GM12878 (cell line): ENCODE measurements around the gene TJAP1. TPM values are rescaled to one million over a fixed set of nuclear protein-coding genes. Genes with fewer than 3 reads are reported as not detected.

ENCODE experiments used
- BMI1 ChIP-seq: fragments of 450-650 bp; IDR thresholded peaks from 2 replicates; pipeline ENCODE4 v1.6.1; 2016; ENCODE audit warnings: mild to moderate bottlenecking, moderate library complexity, borderline replicate concordance
- BRCA1 ChIP-seq: IDR thresholded peaks from 2 replicates; pipeline ENCODE4 v1.6.1; 2011; ENCODE audit warnings: low read depth, low read length, improper control_type of control experiment
- GABPA ChIP-seq: IDR thresholded peaks from 2 replicates; pipeline ENCODE4 v1.6.1; 2014; ENCODE audit warnings: antibody characterized with exemption, low read depth, mild to moderate bottlenecking, inconsistent platforms
- HCFC1 ChIP-seq: fragments of 150-350 bp; IDR thresholded peaks from 2 replicates; pipeline ENCODE4 v1.6.1; 2014; ENCODE audit warnings: low read length
- MEF2B ChIP-seq: fragments of 450-650 bp; IDR thresholded peaks from 2 replicates; pipeline ENCODE4 v1.6.1; 2018; ENCODE audit warnings: mild to moderate bottlenecking, moderate library complexity; ENCODE audit not compliant: partially characterized antibody, poor library complexity, severe bottlenecking
- NR2C1 ChIP-seq: fragments of 450-650 bp; IDR thresholded peaks from 2 replicates; pipeline ENCODE4 v1.6.1; 2017; ENCODE audit warnings: antibody characterized with exemption, mild to moderate bottlenecking, moderate library complexity
- PAX8 ChIP-seq: fragments of 450-650 bp; IDR thresholded peaks from 2 replicates; pipeline ENCODE4 v1.6.1; 2017; ENCODE audit warnings: mild to moderate bottlenecking, moderate library complexity
- POLR2AphosphoS5 ChIP-seq: IDR thresholded peaks from 2 replicates; pipeline ENCODE4 v1.6.1; 2011; ENCODE audit warnings: mild to moderate bottlenecking, low read length, inconsistent platforms
- RELA ChIP-seq: fragments of 450-650 bp; IDR thresholded peaks from 2 replicates; pipeline ENCODE4 v1.8.0; 2014; ENCODE audit warnings: borderline replicate concordance; ENCODE audit not compliant: partially characterized antibody
- RFX5 ChIP-seq: IDR thresholded peaks from 2 replicates; pipeline ENCODE4 v1.6.1; 2011; ENCODE audit warnings: low read depth, low read length, improper control_type of control experiment
- RUNX3 ChIP-seq: IDR thresholded peaks from 2 replicates; pipeline ENCODE4 v1.6.1; 2012; ENCODE audit warnings: low read length, inconsistent platforms
- SP1 ChIP-seq: IDR thresholded peaks from one replicate; pipeline ENCODE4 v1.6.1; 2011; ENCODE audit warnings: low read depth, low read length
- SRF ChIP-seq, 2 experiments: IDR thresholded peaks; 2 replicates each; pipeline ENCODE4 v1.6.1; 2011; ENCODE audit warnings: low read depth in 2 of 2, low read length in 2 of 2, mild to moderate bottlenecking in 1 of 2, moderate library complexity in 1 of 2
- STAT1 ChIP-seq: fragments of 450-650 bp; conservative IDR thresholded peaks from 2 replicates; pipeline ENCODE4 v1.6.1; 2014; ENCODE audit warnings: antibody characterized with exemption, mild to moderate bottlenecking
- TARDBP ChIP-seq: IDR thresholded peaks from 2 replicates; pipeline ENCODE4 v1.6.1; 2016; ENCODE audit warnings: borderline replicate concordance
- TBL1XR1 ChIP-seq: IDR thresholded peaks from 2 replicates; pipeline ENCODE4 v1.6.1; 2012; ENCODE audit warnings: low read depth, low read length, improper control_type of control experiment
- TCF12 ChIP-seq: IDR thresholded peaks from 2 replicates; pipeline ENCODE4 v1.6.1; 2011; ENCODE audit warnings: low read depth, mild to moderate bottlenecking, low read length
- ZNF24 ChIP-seq: fragments of 450-650 bp; IDR thresholded peaks from 2 replicates; pipeline ENCODE4 v1.6.1; 2017; ENCODE audit warnings: antibody characterized with exemption, mild to moderate bottlenecking
- polyA plus RNA-seq, 11 experiments: library from polyadenylated mRNA; depleted of rRNA in 4 of 11; unstranded in 6 of 11; stranded (reverse) in 5 of 11; fragments of >200 nt; fragmentation: Nextera tagmentation in 4 of 11; fragmentation: Illumina TruSeq in 1 of 11; extraction: Ambion mirVana in 4 of 11; extraction: Trizol in 1 of 11; gene quantifications; 1 replicate in 1 of 11; 2 replicates in 10 of 11; pipeline versions ENCODE4 v1.2.1 to v1.2.3, GENCODE V29; 2011 to 2016; ENCODE audit warnings: inconsistent platforms in 2 of 11, missing spikeins in 2 of 11, low read depth in 1 of 11
- total RNA-seq, 4 experiments: library from RNA; depleted of rRNA in 3 of 4; stranded (reverse); fragments of >200 nt in 3 of 4; fragmentation: Illumina TruSeq in 1 of 4; extraction: Trizol in 1 of 4; gene quantifications; 2 replicates each; pipeline versions ENCODE4 v1.2.1 to v1.2.3, GENCODE V29; 2013 to 2021
- TF ChIP-seq, protein P1 (sequence below): fragments of 450-650 bp; IDR thresholded peaks from 2 replicates; pipeline ENCODE4 v1.6.1; 2017; ENCODE audit warnings: low read depth, mild to moderate bottlenecking, moderate library complexity
- TF ChIP-seq, protein P2 (sequence below): fragments of 450-650 bp; conservative IDR thresholded peaks from 2 replicates; pipeline ENCODE4 v1.6.1; 2017; ENCODE audit warnings: mild to moderate bottlenecking, moderate library complexity
- TF ChIP-seq, protein P3 (sequence below): fragments of 150-350 bp; IDR thresholded peaks from 2 replicates; pipeline ENCODE4 v1.6.1; 2016; ENCODE audit warnings: low read depth, low read length
- TF ChIP-seq, protein P4 (sequence below): IDR thresholded peaks from 2 replicates; pipeline ENCODE4 v1.6.1; 2012; ENCODE audit warnings: low read depth, low read length, improper control_type of control experiment
- TF ChIP-seq, protein P5 (sequence below): fragments of 450-650 bp; IDR thresholded peaks from 2 replicates; pipeline ENCODE4 v1.6.1; 2016; ENCODE audit warnings: mild to moderate bottlenecking

Gene TJAP1
- total and polyA plus RNA-seq, 10 of the 15 experiments (the other 5 are each of a cell fraction or from before 2014, with no cell fraction given): 0.11 to 22.6 (median 12.8) TPM

DNA sequence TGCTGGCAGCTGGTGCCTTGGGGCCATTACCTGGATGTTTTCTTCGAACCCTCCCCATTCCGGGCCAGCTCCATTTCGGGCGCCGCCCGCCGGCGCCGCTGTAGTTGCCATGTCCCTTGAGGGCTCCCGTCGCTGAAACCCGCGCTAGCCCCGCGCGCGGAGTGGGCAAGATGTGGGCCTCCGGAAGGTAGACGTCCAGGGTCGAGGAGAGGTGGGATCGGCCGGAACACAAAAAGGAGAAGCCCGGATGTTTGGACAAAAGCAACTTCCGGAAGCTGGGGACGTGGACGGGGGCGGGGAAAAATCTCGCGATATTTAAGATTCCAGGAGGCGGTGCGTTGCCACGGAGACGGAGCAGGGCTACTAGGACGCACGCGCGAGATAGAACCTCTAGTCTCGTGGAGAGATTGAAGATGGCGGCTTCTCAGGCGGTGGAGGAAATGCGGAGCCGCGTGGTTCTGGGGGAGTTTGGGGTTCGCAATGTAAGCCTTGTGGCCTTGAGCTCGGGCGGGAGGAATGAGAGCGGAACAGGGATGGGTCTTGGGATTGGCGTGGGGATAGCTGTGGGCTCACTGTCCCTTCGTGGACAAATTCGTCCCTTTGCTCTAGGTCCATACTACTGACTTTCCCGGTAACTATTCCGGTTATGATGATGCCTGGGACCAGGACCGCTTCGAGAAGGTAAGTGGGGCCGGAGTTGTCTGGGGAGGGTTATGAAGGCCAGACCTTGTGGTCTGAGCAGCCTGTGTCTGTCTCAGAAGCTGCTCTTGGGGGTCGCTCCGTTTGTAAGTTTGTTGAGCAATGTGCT is 39.5 kb downstream of the TJAP1 start, which contains the start of the genes POLR1C and YIPF3 (continued):
- TF ChIP-seq HCFC1 (peak; percentile 59), PAX8 (no peak), TCF12 (peak; percentile 50; the same call in 1 of the 2 replicates), BMI1 (peak; percentile 98), MEF2B (peak; percentile 60), NR2C1 (no peak), TARDBP (0 out of 2 replicates have a peak, but pooled peaks have one; percentile 20), RFX5 (0 out of 2 replicates have a peak, but pooled peaks have one; percentile 31), GABPA (peak; percentile 97), ZNF24 (no peak), TBL1XR1 (peak; percentile 77; the same call in 1 of the 2 replicates), SRF (IDR thresholded peaks at IDR 0.05; ENCODE audit: low read depth in 2 of 2, low read length in 2 of 2) (peak in 1 of 2 experiments; percentile 76; a peak in 2 of 4 replicates), RELA (no peak), BRCA1 (peak; percentile 82), SP1 (peak; percentile 7), RUNX3 (peak; percentile 21; the same call in 1 of the 2 replicates), POLR2AphosphoS5 (peak; percentile 97), STAT1 (0 out of 2 replicates have a peak, but pooled peaks have one; percentile 88)
- TF ChIP-seq, protein P1, sequence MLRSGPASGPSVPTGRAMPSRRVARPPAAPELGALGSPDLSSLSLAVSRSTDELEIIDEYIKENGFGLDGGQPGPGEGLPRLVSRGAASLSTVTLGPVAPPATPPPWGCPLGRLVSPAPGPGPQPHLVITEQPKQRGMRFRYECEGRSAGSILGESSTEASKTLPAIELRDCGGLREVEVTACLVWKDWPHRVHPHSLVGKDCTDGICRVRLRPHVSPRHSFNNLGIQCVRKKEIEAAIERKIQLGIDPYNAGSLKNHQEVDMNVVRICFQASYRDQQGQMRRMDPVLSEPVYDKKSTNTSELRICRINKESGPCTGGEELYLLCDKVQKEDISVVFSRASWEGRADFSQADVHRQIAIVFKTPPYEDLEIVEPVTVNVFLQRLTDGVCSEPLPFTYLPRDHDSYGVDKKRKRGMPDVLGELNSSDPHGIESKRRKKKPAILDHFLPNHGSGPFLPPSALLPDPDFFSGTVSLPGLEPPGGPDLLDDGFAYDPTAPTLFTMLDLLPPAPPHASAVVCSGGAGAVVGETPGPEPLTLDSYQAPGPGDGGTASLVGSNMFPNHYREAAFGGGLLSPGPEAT: peak; percentile 87
- TF ChIP-seq, protein P2, sequence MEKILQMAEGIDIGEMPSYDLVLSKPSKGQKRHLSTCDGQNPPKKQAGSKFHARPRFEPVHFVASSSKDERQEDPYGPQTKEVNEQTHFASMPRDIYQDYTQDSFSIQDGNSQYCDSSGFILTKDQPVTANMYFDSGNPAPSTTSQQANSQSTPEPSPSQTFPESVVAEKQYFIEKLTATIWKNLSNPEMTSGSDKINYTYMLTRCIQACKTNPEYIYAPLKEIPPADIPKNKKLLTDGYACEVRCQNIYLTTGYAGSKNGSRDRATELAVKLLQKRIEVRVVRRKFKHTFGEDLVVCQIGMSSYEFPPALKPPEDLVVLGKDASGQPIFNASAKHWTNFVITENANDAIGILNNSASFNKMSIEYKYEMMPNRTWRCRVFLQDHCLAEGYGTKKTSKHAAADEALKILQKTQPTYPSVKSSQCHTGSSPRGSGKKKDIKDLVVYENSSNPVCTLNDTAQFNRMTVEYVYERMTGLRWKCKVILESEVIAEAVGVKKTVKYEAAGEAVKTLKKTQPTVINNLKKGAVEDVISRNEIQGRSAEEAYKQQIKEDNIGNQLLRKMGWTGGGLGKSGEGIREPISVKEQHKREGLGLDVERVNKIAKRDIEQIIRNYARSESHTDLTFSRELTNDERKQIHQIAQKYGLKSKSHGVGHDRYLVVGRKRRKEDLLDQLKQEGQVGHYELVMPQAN: peak; percentile 78
- TF ChIP-seq, protein P3, sequence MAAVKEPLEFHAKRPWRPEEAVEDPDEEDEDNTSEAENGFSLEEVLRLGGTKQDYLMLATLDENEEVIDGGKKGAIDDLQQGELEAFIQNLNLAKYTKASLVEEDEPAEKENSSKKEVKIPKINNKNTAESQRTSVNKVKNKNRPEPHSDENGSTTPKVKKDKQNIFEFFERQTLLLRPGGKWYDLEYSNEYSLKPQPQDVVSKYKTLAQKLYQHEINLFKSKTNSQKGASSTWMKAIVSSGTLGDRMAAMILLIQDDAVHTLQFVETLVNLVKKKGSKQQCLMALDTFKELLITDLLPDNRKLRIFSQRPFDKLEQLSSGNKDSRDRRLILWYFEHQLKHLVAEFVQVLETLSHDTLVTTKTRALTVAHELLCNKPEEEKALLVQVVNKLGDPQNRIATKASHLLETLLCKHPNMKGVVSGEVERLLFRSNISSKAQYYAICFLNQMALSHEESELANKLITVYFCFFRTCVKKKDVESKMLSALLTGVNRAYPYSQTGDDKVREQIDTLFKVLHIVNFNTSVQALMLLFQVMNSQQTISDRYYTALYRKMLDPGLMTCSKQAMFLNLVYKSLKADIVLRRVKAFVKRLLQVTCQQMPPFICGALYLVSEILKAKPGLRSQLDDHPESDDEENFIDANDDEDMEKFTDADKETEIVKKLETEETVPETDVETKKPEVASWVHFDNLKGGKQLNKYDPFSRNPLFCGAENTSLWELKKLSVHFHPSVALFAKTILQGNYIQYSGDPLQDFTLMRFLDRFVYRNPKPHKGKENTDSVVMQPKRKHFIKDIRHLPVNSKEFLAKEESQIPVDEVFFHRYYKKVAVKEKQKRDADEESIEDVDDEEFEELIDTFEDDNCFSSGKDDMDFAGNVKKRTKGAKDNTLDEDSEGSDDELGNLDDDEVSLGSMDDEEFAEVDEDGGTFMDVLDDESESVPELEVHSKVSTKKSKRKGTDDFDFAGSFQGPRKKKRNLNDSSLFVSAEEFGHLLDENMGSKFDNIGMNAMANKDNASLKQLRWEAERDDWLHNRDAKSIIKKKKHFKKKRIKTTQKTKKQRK: no peak
- TF ChIP-seq, protein P4, sequence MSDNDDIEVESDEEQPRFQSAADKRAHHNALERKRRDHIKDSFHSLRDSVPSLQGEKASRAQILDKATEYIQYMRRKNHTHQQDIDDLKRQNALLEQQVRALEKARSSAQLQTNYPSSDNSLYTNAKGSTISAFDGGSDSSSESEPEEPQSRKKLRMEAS: peak; percentile 92; the same call in 1 of the 2 replicates
- TF ChIP-seq, protein P5, sequence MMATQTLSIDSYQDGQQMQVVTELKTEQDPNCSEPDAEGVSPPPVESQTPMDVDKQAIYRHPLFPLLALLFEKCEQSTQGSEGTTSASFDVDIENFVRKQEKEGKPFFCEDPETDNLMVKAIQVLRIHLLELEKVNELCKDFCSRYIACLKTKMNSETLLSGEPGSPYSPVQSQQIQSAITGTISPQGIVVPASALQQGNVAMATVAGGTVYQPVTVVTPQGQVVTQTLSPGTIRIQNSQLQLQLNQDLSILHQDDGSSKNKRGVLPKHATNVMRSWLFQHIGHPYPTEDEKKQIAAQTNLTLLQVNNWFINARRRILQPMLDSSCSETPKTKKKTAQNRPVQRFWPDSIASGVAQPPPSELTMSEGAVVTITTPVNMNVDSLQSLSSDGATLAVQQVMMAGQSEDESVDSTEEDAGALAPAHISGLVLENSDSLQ: peak; percentile 62
